ENCODE results near the gene TRPV4.

Gene TRPV4

GRCh38 chr12:109783965-109784244 is 49.3 kb downstream of the TRPV4 start:
- H3K36me3 ChIP-seq, result no peaks in the 10 kb centered on the region
- H3K4me2 ChIP-seq, result no peak overlapping the region
- H3K4me3 ChIP-seq, result no peak overlapping the region
- H3K9ac ChIP-seq, result no peak overlapping the region
- peaks cover 0 to 9% (median 3%) of the 10 kb centered on the region in 10 experiments; a peak in 8 of 20 replicates for H3K4me1 ChIP-seq
- H3K9me3 ChIP-seq (replicated peaks in 1 of 11), result peaks cover 0 to 14% (median 9%) of the 10 kb centered on the region in 11 experiments; a peak in 18 of 22 replicates
- H4K20me1 ChIP-seq, result no peaks in the 10 kb centered on the region
- TF ChIP-seq Cebpa-rat (IDR thresholded peaks at IDR 0.05), result no peak
- no peaks in the 10 kb centered on the region for H3K27me3 ChIP-seq
- no peak overlapping the region for H3K27ac ChIP-seq

GRCh38 chr12:109783135-109783964 is 49.8 kb downstream of the TRPV4 start:
- no peak overlapping the region for H3K4me2 ChIP-seq
- no peak overlapping the region for H3K9ac ChIP-seq
- no peaks in the 10 kb centered on the region for H3K36me3 ChIP-seq
- H3K4me3 ChIP-seq, result no peak overlapping the region
- no peaks in the 10 kb centered on the region for H3K27me3 ChIP-seq
- no peak for TF ChIP-seq Cebpa-rat (IDR thresholded peaks at IDR 0.05)
- peaks cover 0 to 9% (median 3%) of the 10 kb centered on the region in 10 experiments; a peak in 8 of 20 replicates for H3K4me1 ChIP-seq
- no peak overlapping the region for H3K27ac ChIP-seq
- peaks cover 0 to 19% (median 14%) of the 10 kb centered on the region in 11 experiments; a peak in 18 of 22 replicates for H3K9me3 ChIP-seq (replicated peaks in 1 of 11)
- H4K20me1 ChIP-seq, result no peaks in the 10 kb centered on the region

- H3K27ac ChIP-seq, result no peak overlapping the region
- H3K9ac ChIP-seq, result no peak overlapping the region
- no peaks in the 10 kb centered on the region for H3K27me3 ChIP-seq
- peaks cover 0 to 20% (median 14%) of the 10 kb centered on the region in 11 experiments; a peak in 18 of 22 replicates for H3K9me3 ChIP-seq (replicated peaks in 1 of 11)
- H3K4me3 ChIP-seq, result no peak overlapping the region
- no peak for TF ChIP-seq Cebpa-rat (IDR thresholded peaks at IDR 0.05)
- H3K4me1 ChIP-seq, result peaks cover 0 to 15% (median 5%) of the 10 kb centered on the region in 10 experiments; a peak in 12 of 20 replicates
- no peaks in the 10 kb centered on the region for H3K36me3 ChIP-seq
- no peaks in the 10 kb centered on the region for H4K20me1 ChIP-seq
- H3K4me2 ChIP-seq, result no peak overlapping the region
These were observed 50.9 kb downstream of the TRPV4 start for GRCh38 chr12:109782326-109782703.

GRCh38 chr12:109781668-109782325 is 51.4 kb downstream of the TRPV4 start:
- Histone ChIP-seq H4K20me1 (no peaks in the 10 kb centered on the region), H3K4me3 (no peak overlapping the region), H3K4me2 (no peak overlapping the region), H3K9me3 (replicated peaks in 1 of 11) (peaks cover 0 to 20% (median 14%) of the 10 kb centered on the region in 11 experiments; a peak in 18 of 22 replicates), H3K36me3 (no peaks in the 10 kb centered on the region), H3K27ac (no peak overlapping the region), H3K4me1 (peaks cover 0 to 16% (median 8%) of the 10 kb centered on the region in 10 experiments; a peak in 12 of 20 replicates), H3K27me3 (no peaks in the 10 kb centered on the region), H3K9ac (no peak overlapping the region)
- TF ChIP-seq Cebpa-rat (IDR thresholded peaks at IDR 0.05), result no peak

- peak overlapping the region in 4 of 11 experiments; percentile 36 to 69 (median 60); a peak in 7 of 22 replicates for H3K27ac ChIP-seq
- no peaks in the 10 kb centered on the region for H3K36me3 ChIP-seq
- H3K4me1 ChIP-seq, result peaks cover 0 to 16% (median 8%) of the 10 kb centered on the region in 10 experiments; a peak in 12 of 20 replicates
- H3K9me3 ChIP-seq (replicated peaks in 1 of 11), result peaks cover 0 to 20% (median 14%) of the 10 kb centered on the region in 11 experiments; a peak in 18 of 22 replicates
- H3K27me3 ChIP-seq, result no peaks in the 10 kb centered on the region
- no peak overlapping the region for H3K4me3 ChIP-seq
- TF ChIP-seq Cebpa-rat (IDR thresholded peaks at IDR 0.05), result no peak
- no peak overlapping the region for H3K9ac ChIP-seq
- peak overlapping the region in 2 of 11 experiments; percentile 20 to 42; a peak in 5 of 22 replicates for H3K4me2 ChIP-seq
- H4K20me1 ChIP-seq, result no peaks in the 10 kb centered on the region
These were observed 53.8 kb downstream of the TRPV4 start for GRCh38 chr12:109779382-109779781.

- Histone ChIP-seq H3K27ac (peak overlapping the region in 3 of 11 experiments; percentile 10 to 69 (median 25); a peak in 1 of 22 replicates), H3K4me2 (no peak overlapping the region), H3K4me3 (no peak overlapping the region), H3K36me3 (no peaks in the 10 kb centered on the region), H3K9ac (no peak overlapping the region), H3K9me3 (replicated peaks in 1 of 11) (peaks cover 0 to 20% (median 14%) of the 10 kb centered on the region in 11 experiments; a peak in 18 of 22 replicates), H3K27me3 (no peaks in the 10 kb centered on the region; a peak in 1 of 22 replicates), H4K20me1 (no peaks in the 10 kb centered on the region), H3K4me1 (peaks cover 0 to 18% (median 10%) of the 10 kb centered on the region in 10 experiments; a peak in 16 of 20 replicates)
- no peak for TF ChIP-seq Cebpa-rat (IDR thresholded peaks at IDR 0.05)
These were observed 54.5 kb downstream of the TRPV4 start for GRCh38 chr12:109778684-109779083.

- no peak overlapping the region for H3K27ac ChIP-seq
- H3K9ac ChIP-seq, result 0 out of 22 replicates have a peak overlapping the region, but pooled peaks of 1 of the 11 experiments have one; percentile 25
- peaks cover 0 to 20% (median 14%) of the 10 kb centered on the region in 11 experiments; a peak in 18 of 22 replicates for H3K9me3 ChIP-seq (replicated peaks in 1 of 11)
- no peak for TF ChIP-seq Cebpa-rat (IDR thresholded peaks at IDR 0.05)
- H3K4me1 ChIP-seq, result peaks cover 0 to 26% (median 17%) of the 10 kb centered on the region in 10 experiments; a peak in 16 of 20 replicates
- peak overlapping the region in 8 of 11 experiments; percentile 4 to 43 (median 31); a peak in 10 of 22 replicates for H3K4me2 ChIP-seq
- H4K20me1 ChIP-seq, result no peaks in the 10 kb centered on the region
- no peaks in the 10 kb centered on the region; a peak in 1 of 22 replicates for H3K27me3 ChIP-seq
- H3K4me3 ChIP-seq, result no peak overlapping the region
- no peaks in the 10 kb centered on the region for H3K36me3 ChIP-seq
These were observed 55.7 kb downstream of the TRPV4 start for GRCh38 chr12:109777544-109777943.

- Histone ChIP-seq H3K27me3 (no peaks in the 10 kb centered on the region; a peak in 1 of 22 replicates), H3K9me3 (replicated peaks in 1 of 11) (peaks cover 0 to 20% (median 14%) of the 10 kb centered on the region in 11 experiments; a peak in 18 of 22 replicates), H3K9ac (0 out of 22 replicates have a peak overlapping the region, but pooled peaks of 1 of the 11 experiments have one; percentile 18), H3K36me3 (no peaks in the 10 kb centered on the region), H4K20me1 (peaks cover 0 to 9% (median 0%) of the 10 kb centered on the region in 11 experiments; a peak in 1 of 22 replicates), H3K4me2 (no peak overlapping the region), H3K27ac (no peak overlapping the region), H3K4me3 (no peak overlapping the region), H3K4me1 (peaks cover 0 to 26% (median 17%) of the 10 kb centered on the region in 10 experiments; a peak in 16 of 20 replicates)
- TF ChIP-seq Cebpa-rat (IDR thresholded peaks at IDR 0.05), result no peak
These were observed 56.6 kb downstream of the TRPV4 start for GRCh38 chr12:109776624-109777023.

Data from BLaER1 treated with 17β-estradiol and CSF1 and Interleukin-3, amounts not matched to agents 10 nM and 100 nM (cell line).